ENCODE results near the gene STON1.
"Not testable (repeated sequence)": the region's sequence is repeated elsewhere in the genome, so short reads cannot be mapped to it uniquely, and the experiment has no call there.

The STON1 gene, protein sequence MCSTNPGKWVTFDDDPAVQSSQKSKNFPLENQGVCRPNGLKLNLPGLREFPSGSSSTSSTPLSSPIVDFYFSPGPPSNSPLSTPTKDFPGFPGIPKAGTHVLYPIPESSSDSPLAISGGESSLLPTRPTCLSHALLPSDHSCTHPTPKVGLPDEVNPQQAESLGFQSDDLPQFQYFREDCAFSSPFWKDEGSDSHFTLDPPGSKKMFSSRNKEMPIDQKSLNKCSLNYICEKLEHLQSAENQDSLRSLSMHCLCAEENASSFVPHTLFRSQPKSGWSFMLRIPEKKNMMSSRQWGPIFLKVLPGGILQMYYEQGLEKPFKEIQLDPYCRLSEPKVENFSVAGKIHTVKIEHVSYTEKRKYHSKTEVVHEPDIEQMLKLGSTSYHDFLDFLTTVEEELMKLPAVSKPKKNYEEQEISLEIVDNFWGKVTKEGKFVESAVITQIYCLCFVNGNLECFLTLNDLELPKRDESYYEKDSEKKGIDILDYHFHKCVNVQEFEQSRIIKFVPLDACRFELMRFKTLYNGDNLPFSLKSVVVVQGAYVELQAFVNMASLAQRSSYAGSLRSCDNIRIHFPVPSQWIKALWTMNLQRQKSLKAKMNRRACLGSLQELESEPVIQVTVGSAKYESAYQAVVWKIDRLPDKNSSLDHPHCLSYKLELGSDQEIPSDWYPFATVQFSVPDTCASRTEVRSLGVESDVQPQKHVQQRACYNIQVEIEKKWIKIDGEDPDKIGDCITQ

DNA sequence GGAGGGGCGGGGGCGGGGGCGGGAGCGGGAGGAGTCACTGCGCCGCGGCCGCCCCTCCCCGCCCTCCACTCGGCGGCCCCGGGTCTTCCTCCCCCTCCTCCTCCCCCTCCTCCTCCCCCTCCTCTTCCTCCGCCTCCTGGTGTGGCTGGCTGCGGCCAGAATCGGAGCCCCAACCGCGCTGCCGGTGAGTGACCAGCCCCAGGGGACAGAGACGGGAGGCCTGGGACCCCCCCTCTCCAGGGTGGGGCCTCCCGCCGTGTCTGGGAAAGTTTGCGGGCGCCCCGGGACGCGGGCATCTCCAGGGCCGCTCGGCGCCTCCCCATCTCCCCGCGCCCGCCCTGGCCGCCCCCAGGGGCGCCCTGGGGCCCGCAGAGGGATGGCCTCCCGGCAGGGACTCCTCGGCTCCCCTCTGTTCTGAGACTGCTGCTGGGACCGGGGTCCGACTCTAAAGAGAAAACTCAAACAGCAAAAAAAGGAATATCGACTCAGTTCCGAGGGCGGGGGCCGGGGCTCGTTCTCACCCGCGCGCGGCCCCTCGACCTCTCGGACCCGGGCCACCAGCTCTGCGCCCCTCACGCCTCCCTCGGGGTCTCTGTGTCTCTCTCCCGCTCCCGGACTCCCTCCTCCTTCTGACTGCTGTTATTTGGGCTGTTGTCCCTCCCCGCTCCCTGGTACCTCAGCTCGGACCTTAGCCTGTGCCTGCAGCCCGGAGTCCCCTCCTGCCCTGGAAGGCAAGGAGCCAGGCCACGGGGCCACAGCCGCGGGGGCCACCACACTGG, at the start of gene STON1:
STON1 (plus strand) TSS at position 122 of the 779 bp plus-strand sequence. CDS start 50,480 bp downstream, outside the sequence.
- DNase-seq: no peak

DNA sequence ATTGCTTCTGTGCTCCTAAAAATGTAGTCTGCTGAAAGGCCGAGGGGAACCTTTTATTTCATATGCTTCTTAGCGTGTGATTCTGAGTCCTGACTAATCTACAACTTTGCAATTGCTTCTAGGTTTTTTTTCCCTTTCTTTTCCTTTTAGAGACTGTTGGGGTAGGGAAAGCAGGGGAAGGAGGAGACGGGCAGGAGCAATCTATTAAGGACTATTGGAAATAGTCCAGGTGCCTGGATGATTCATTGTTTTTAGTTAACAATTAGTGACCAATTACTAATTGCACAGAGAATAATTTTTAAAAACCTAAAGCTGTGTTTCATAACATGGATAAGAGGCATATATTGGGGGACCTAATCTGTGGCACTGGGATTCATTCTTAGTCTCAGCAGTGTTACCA, 49.4 kb upstream of the STON1 start:
- no peak for DNase-seq

DNA sequence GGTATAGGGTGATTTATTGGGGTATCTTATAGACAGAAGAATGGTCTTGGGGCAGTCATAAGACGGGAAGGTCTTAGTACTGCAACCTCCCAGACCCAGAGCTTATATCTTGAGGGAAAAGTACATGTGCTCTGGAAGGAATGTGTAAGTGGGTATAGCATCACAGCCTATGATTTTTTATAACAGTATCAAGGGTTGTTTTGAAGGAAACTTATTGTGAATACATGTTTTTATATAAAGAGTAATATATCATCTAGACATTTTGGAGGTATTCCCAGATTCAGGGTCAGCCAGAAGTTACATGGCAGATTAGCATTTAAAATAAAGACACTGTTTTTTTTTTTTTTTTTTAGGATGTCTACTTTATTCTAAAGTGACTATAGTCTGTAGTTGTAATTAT, 47.6 kb upstream of the STON1 start:
- DNase-seq: no peak

DNA sequence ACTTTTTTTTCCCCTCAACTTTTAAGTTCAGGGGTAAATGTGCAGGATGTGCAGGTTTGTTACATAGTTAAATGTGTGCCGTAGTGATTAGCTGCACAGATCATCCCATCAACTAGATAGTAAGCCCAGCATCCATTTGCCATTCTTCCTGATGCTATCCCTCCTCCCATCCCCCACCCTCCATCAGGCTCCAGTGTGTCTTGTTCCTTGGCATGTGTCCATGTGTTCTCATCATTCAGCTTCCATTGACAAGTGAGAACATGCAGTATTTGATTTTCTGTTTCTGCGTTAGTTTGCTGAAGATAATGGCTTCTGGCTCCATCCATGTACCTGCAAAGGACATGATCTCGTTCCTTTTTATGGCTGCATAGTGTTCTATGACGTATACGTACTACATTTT, 47.2 kb upstream of the STON1 start:
- no peak for DNase-seq

DNA sequence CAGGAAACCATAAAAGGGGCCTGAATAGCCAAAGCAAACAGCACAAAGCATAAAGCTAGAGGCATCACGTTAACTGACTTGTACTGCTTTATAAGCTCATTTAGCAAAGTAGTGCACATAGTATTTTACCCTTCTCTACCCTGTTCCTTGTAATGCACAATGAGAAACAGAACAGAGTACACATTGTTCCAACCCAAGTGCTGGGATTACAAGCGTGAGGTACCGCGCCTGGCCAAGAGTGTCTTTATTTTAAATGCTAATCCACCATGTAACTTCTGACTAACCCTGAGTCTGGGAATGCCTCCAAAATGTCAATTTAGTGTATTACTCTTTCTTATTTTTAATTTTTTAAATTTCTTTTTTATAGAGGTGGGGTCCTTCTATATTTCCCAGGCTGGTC, 46.4 kb upstream of the STON1 start:
- no peak for DNase-seq

DNA sequence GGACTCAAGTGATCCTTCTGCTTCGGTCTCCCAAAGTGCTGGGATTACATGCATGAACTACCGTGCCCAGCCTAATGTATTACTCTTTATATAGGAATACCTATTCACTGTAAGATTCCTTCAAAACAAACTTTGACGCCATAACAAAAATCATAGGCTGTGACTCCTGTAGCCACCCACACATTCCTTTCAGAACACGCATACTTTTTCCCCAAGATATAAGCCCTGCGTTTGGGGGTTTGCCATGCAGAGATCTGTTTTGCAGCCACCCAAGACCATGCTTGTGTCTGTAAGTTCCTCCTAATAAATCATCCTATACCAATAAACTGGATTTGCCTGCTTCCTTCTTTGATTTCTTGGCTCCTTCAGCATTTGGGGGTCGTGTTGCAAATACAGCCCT, 46.0 kb upstream of the STON1 start:
- DNase-seq: no peak

DNA sequence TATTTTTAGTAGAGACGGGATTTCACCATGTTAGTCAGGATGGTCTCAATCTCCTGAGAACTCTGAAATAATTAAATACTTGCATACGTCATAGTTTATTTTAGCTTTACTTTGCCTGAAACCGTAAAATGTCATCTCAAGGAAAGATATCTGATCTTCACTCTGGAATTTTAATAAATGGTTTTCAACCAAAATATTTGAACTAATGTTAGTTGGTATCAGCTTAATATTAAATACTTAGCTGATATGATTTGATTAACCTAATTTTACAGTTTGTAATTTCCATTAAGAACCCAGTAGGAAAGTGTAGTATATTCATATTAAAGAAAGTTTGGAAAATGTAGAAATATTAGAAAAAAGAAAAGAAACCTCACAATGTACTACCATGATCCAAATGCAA, 41.4 kb upstream of the STON1 start:
- DNase-seq: no peak

DNA sequence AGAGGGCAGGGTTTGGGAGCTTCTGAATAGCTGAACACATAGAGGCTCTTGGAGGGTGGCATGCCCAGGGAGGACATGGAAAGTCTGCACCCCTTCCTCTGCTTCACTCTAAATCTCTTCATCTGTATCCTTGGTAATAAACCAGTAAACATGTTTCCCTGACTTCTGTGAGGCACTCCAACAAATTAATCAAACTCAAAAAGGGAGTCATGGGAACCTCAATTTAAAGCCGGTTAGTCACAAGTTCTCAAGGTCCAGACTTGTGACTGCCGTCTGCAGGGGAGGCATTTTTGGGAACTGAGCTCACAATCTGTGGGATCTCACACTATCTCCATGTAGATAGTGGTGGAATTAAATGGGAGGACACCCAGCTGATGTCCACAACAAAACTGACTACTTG, 33.1 kb upstream of the STON1 start:
- no peak for DNase-seq

DNA sequence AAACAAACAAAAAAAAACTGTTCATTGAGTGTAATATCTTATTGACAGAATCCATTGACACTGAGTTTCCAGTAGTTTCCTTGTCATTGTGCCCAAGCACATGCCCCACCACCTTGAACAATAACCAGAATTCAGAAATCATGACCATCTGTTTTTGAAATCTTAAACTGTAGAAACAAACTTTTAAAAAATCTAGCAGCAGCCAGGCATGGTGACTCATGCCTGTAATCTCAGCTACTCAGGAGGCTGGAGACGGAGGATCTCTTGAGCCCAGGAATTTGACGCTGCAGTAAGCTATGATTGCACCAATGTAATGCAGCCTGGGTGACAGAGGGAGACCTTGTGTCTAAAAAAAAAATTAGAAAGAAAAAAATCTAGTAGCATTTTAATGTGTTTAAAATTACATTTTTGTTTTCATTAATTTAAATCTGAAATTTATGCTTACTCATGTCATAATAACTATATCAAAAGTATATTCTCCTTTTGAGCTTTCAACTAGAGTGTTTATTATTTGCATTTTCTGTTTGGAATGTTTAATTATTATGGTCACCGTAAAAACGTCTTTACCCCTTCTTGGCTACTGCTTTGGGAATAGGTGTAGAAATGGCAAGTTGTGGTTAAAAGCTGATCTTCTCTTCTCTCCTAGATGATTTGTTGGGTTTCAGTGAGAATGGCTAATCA, 25.2 kb upstream of the STON1 start:
- DNase-seq: no peak

DNA sequence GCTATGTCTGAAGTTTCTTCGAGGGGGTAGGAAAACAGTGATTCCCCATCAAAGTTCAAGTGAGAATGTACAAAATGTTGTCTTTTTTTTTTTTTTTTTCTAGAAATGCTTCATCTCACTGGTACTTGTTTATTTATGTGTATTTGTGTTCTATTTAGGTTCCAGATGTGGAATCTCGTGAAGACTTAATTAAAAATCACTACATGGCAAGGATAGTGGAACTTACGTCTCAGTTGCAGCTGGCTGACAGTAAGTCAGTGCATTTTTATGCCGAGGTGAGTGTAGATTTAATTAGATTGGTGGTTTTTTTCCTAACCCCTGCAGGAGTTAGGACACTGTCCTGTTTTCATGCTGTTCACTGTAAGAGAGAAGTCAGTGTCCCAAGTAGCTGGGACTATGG, 22.8 kb upstream of the STON1 start:
- no peak for DNase-seq

DNA sequence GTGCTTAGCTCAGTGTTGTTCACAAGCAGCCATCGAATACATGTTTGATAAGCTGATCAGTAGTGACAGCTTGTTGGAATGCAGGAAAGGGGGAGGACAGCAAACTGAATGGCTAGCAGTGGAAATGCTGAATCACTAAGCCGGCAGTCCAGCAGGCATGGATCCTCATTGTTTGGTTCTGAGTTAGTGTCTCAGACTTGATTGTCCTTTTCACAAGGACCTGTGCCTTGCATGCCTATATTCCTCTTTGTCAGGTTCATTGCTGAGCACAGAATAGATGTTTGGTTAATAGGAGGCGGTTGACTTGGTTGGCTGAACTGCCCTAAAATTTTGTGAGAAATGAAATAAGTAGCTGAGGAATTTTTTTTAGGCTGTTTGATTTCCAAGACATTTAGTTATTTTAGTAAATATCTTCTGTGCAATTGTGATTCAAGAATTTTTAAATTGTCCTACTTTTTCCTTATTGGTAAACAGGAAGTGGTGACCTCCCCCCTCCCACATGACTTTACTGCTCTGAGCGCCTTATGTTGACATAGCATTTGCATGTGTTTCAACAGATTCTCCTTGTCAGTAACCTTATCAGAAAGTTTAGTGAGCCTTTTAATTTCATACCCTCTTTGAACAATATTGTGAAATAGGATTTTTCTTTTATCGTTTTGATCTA, 21.4 kb upstream of the STON1 start:
- DNase-seq: no peak

DNA sequence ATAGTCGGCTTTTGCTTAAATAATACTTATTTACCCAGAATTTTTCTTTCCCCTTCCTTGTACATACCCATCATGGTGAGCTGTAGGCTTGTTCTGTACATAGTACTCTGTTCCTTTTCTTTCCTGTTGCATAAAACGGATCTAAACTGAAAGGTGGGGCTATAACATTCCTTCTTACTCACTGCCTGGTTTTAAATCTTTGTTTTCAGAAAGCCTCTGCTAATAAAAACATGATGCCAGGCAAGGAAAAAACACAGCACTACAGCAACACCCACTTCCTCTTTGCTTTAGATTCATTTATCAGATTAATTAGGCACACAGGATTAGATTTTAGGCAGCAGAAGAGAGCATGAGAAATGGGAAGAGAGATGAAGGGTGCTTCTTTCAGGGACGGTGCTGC, 19.6 kb upstream of the STON1 start:
- no peak for DNase-seq

DNA sequence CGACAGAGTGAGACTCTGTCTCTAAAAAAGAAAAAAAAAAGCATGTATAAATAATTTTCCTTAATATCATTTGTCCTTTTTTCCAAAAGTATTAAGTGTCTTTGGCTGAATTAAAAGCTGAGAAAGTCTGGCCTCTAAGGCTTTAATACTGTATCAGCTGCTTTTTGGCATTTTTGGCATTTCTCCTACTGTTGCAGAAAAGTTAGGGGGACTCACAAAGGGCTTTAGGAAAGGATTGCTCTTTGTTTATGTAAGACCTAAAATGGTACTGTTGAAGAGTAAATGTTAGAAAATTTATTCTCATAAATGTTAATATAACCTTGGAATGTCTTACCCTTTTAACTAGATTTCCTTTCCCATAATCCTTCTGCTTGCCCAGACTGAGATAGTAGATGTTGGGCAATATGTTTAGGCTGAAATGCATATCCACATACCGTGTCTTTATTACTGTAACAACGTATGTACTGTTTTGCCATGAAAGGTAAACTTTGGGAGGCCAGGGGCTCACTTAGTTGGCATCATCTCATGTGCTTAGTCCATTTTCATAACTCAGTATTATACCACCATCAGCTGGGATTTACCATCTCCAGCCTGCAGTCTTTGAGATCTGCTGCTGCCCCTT, 18.0 kb upstream of the STON1 start:
- no peak for DNase-seq

DNA sequence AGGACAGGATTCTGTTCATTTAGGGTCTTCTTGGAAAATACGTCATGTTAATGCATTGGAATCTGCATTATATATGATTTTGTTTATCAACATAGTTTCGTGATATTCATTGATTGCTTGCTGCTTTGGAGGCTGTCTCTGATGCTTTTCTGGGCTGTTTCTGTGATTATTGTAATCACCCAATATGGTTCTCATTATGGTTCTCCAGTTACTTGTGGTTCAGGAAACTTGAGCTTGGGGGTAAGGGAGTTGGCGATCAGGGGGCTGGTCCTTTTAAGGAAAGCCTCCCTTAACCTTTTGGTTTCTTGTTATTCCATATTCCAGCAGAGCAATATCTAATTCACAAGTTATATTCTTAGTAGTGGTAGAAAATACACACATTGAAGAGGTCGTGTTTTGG, 17.4 kb upstream of the STON1 start:
- DNase-seq: no peak

DNA sequence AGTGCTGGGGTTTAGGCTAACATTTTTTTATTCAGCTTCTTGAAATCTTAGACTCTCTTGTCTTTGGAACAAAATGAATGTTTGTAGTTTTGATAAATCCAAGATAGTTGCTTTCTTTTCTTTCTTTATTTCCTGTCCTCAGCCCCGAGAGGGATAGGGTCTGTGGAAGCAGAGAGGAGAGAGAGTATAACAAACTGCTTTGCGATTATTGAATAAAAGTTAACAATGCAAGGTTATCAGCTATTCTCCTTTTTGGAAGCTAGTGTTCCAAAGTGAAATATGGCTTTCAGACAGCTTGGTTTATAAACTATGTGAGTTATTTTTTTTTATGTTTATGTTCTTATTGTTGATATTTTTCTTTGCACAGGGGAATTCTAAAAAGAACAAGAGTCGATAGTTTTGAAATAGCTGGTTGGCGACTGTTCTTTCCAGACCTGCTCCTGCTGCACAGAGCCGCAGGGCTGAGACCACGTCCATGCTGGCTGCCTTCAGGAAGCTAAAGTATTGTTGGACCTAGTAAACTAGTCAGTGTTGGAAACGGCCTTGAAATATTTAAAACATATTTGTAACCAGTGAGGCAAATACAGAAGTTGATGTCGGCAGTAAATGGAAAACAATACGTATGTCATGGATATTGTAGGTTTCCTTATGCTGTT, 15.5 kb upstream of the STON1 start:
- DNase-seq: no peak

DNA sequence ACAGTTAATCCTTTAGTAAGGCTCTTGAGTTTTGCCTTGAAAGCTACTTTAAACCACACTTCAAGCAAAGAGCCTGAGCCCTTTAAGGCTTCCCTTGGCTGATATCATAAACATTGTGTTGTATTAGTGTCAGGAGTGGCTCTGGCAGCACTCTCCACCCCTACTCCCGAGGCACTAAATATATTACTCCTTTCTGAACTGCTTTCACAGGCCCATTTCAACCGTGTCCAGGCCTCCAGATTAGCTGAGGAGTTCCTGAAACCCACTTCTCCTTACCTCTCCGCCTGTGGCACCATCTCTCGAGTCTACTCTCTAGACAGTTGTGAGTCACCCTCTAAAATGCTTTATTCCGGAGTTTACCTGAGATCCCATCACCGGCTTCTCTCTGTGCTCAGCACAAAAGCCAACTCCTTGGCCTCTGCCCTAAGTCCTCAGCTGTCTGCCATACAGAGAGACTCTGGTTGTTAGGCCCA, 14.4 kb upstream of the STON1 start:
- no peak for DNase-seq

DNA sequence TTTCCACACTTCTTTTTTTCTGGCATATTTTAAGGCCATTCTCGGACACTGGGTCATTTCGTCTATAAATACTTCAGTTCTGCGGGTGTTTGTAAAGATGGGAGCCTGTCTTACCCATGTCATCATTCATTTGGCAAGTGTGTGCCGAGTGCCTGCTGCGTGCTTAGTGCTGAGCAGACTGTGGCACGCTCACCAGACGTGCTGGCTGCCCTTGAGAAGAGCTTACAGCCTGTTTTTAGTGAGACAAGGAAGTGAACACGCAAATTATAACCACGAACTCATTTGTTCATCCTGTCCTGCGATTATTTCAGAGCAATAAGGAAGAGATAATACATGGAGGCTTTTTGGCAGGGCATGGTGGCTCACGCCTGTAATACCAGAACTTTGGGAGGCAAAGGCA, 10.4 kb upstream of the STON1 start:
- no peak for DNase-seq

DNA sequence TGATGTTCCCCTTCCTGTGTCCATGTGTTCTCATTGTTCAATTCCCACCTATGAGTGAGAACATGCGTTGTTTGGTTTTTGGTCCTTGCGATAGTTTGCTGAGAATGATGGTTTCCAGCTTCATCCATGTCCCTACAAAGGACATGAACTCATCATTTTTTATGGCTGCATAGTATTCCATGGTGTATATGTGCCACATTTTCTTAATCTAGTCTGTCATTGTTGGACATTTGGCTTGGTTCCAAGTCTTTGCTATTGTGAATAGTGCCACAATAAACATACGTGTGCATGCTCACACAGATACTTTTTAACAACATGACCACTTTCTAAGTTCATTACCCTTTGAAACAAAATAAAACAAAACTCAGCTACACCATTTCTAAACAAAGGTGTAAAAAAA, 5.2 kb upstream of the STON1 start:
- DNase-seq: not testable (repeated sequence)

DNA sequence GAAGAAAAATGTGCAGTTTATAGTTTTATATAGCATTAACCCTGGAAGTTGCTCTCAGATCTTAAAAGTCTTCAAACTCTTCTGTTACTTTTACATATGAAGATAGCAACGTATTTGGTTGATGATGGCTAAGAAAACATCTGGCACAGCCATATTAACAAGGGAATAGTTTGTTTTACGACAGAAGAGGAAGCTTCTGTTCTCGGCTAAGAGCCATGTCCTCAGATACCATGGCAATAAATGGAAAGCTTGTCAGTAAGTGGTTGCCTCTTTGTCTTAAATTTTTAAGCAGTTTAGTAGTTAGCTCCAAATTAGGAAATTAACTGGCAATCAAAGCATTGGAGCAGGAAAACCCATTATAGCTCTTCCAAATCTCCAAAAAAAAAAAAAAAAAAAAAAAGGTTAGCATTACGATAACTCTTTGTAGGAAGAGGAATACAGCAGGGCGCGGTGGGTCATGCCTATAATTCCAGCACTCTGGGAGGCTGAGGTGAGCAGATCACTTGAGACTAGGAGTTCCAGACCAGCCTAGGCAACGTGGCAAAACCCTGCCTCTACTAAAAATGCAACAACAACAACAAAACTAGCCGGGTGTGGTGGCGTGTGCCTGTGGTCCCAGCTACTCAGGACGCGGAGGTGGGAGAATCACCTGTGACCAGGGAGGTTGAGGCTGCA, 4.5 kb upstream of the STON1 start:
- DNase-seq: no peak

DNA sequence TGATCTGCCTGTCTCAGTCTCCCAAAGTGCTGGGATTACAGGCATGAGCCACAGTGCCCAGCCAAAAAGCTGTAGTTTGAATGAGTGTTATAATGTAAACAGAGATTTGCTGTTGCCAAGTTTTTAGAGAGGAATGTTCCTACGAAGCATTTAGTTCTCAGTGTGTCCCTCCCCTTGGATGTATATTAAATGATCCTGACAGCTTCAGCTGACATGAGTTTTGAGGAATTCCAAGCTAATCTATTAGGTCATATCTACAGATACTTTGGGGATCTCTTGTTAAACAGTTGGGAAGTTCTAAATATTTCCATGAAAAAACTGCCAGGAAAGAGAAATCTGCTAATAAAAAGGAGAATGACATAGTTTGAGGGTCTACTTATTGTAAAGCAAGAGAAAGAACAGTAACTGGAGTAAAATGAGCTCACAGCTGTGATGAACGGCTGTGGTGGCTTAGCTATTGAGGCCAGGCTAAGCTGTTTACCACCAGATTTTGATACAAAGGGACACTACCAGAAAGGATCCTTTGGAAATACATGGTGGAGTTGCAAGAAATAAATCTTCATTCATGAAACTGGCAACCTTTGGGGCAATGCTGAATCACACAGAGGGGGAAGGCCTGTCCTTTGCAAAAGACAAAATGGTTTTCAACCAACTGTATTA, 2.6 kb upstream of the STON1 start:
- DNase-seq: no peak

Measured in T1000 (cell line).